Naive B cell (primary cell): ENCODE measurements around the gene LHFPL6. TPM values are rescaled to one million over a fixed set of nuclear protein-coding genes. Genes with fewer than 3 reads are reported as not detected.
"Not testable (repeated sequence)": the region's sequence is repeated elsewhere in the genome, so short reads cannot be mapped to it uniquely, and the experiment has no call there.

ENCODE experiments used
- ATAC-seq, 2 donors: fragments of 150-1000 bp; cut with Tn5 transposase; 2 replicates each; pipeline ENCODE4 v1.10.0; 2021; ENCODE audit warnings: low read depth in 2 of 2, mild to moderate bottlenecking in 2 of 2, moderate library complexity in 2 of 2
- DNase-seq: peaks from one replicate; pipeline ENCODE4 v3.0.0; 2022
- H3K27ac Mint-ChIP-seq, 6 donors: one replicate each; pipeline ENCODE4 v1.8.0; 2020 to 2022; ENCODE audit warnings: mild to moderate bottlenecking in 6 of 6, mixed read lengths in 6 of 6, moderate library complexity in 5 of 6, inconsistent platforms in 2 of 6
- H3K27me3 Mint-ChIP-seq, 3 donors: one replicate each; pipeline ENCODE4 v1.8.0; 2021 to 2022; ENCODE audit warnings: mixed read lengths in 3 of 3, mild to moderate bottlenecking in 1 of 3
- H3K36me3 Mint-ChIP-seq, 2 donors: one replicate each; pipeline ENCODE4 v1.8.0; 2020 to 2022; ENCODE audit warnings: mixed read lengths in 2 of 2, inconsistent platforms in 1 of 2, mild to moderate bottlenecking in 1 of 2
- H3K4me1 Mint-ChIP-seq, 3 donors: one replicate each; pipeline ENCODE4 v1.8.0; 2020 to 2022; ENCODE audit warnings: mixed read lengths in 3 of 3, inconsistent platforms in 1 of 3, mild to moderate bottlenecking in 1 of 3, moderate library complexity in 1 of 3
- H3K4me3 Mint-ChIP-seq, 8 donors: one replicate each; pipeline ENCODE4 v1.8.0; 2020 to 2022; ENCODE audit warnings: mild to moderate bottlenecking in 8 of 8, mixed read lengths in 8 of 8, moderate library complexity in 8 of 8, inconsistent platforms in 2 of 8
- H3K9me3 Mint-ChIP-seq, 7 donors: one replicate each; pipeline ENCODE4 v1.8.0; 2020 to 2022; ENCODE audit warnings: mixed read lengths in 7 of 7, mild to moderate bottlenecking in 5 of 7, inconsistent platforms in 2 of 7, moderate library complexity in 1 of 7
- polyA plus RNA-seq, 6 donors: library from polyadenylated mRNA; unstranded; fragments of 300-500 nt; fragmentation: Illumina TruSeq; gene quantifications; one replicate each; pipeline ENCODE4 v1.2.3, GENCODE V29; 2021; ENCODE audit warnings: low read depth in 6 of 6

The LHFPL6 gene
- polyA plus RNA-seq, 6 donors from 2014 or later: 0.12 to 0.25 (median 0.16) TPM; not detected in 2

- Mint-ChIP-seq H3K9me3 (peaks cover 0 to 2% (median 0%) of the 10 kb centered on the region in 7 donors), H3K27ac (no peak overlapping the region), H3K36me3 (no peaks in the 10 kb centered on the region), H3K27me3 (peaks cover 0 to 29% (median 10%) of the 10 kb centered on the region in 3 donors), H3K4me3 (no peak overlapping the region), H3K4me1 (no peaks in the 10 kb centered on the region)
- ATAC-seq (no peak), DNase-seq (no peak)
Observed at GRCh38 chr13:39364947-39365468, 238.0 kb downstream of the LHFPL6 start.

GRCh38 chr13:39363382-39363772 is 239.6 kb downstream of the LHFPL6 start:
- no peak for ATAC-seq
- H3K27me3 Mint-ChIP-seq: peaks cover 0 to 29% (median 10%) of the 10 kb centered on the region in 3 donors
- H3K4me1 Mint-ChIP-seq: no peaks in the 10 kb centered on the region

GRCh38 chr13:39362652-39363381 is 240.2 kb downstream of the LHFPL6 start:
- Mint-ChIP-seq H3K9me3 (peaks cover 0 to 10% (median 4%) of the 10 kb centered on the region in 7 donors), H3K4me3 (no peak overlapping the region), H3K27me3 (peaks cover 0 to 27% (median 10%) of the 10 kb centered on the region in 3 donors), H3K27ac (no peak overlapping the region), H3K36me3 (no peaks in the 10 kb centered on the region), H3K4me1 (no peaks in the 10 kb centered on the region)
- ATAC-seq: no peak
- DNase-seq: no peak

More at GRCh38 chr13:39363382-39363772, 239.6 kb downstream of the LHFPL6 start:
- no peak for DNase-seq
- Mint-ChIP-seq H3K9me3 (peaks cover 0 to 8% (median under 1%) of the 10 kb centered on the region in 7 donors), H3K4me3 (no peak overlapping the region), H3K27ac (no peak overlapping the region), H3K36me3 (no peaks in the 10 kb centered on the region)

- H3K36me3 Mint-ChIP-seq: no peaks in the 10 kb centered on the region
- no peak overlapping the region for H3K27ac Mint-ChIP-seq
Observed at GRCh38 chr13:39353988-39354387, 249.0 kb downstream of the LHFPL6 start.

GRCh38 chr13:39350461-39350881 is 252.5 kb downstream of the LHFPL6 start:
- no peak for DNase-seq
- no peaks in the 10 kb centered on the region for H3K9me3 Mint-ChIP-seq
- H3K36me3 Mint-ChIP-seq: no peaks in the 10 kb centered on the region

More at GRCh38 chr13:39353988-39354387, 249.0 kb downstream of the LHFPL6 start:
- ATAC-seq (no peak), DNase-seq (no peak)
- no peak overlapping the region for H3K4me3 Mint-ChIP-seq
- H3K27me3 Mint-ChIP-seq: peaks cover 0 to 7% (median 0%) of the 10 kb centered on the region in 3 donors
- H3K9me3 Mint-ChIP-seq: peaks cover 0 to 13% (median 6%) of the 10 kb centered on the region in 7 donors
- H3K4me1 Mint-ChIP-seq: no peaks in the 10 kb centered on the region

GRCh38 chr13:39349391-39349960 is 253.5 kb downstream of the LHFPL6 start:
- no peak for DNase-seq
- Mint-ChIP-seq H3K9me3 (no peaks in the 10 kb centered on the region), H3K4me3 (no peak overlapping the region), H3K36me3 (no peaks in the 10 kb centered on the region), H3K27me3 (no peaks in the 10 kb centered on the region), H3K4me1 (no peaks in the 10 kb centered on the region), H3K27ac (peak overlapping the region in 1 of 6 donors; percentile 15)
- no peak for ATAC-seq

More at GRCh38 chr13:39350461-39350881, 252.5 kb downstream of the LHFPL6 start:
- Mint-ChIP-seq H3K4me3 (no peak overlapping the region), H3K27me3 (peaks cover 0 to 7% (median 0%) of the 10 kb centered on the region in 3 donors), H3K4me1 (no peaks in the 10 kb centered on the region), H3K27ac (no peak overlapping the region)
- no peak for ATAC-seq

GRCh38 chr13:39347926-39348901 is 254.8 kb downstream of the LHFPL6 start:
- Mint-ChIP-seq H3K27me3 (peaks cover 0 to 6% (median 0%) of the 10 kb centered on the region in 3 donors), H3K9me3 (no peaks in the 10 kb centered on the region), H3K4me1 (no peaks in the 10 kb centered on the region), H3K4me3 (peak overlapping the region in 3 of 8 donors; percentile 4 to 35 (median 13)), H3K27ac (peak overlapping the region in 2 of 6 donors; percentile 15 to 49), H3K36me3 (no peaks in the 10 kb centered on the region)
- ATAC-seq (no peak), DNase-seq (no peak)

GRCh38 chr13:39345982-39346381 is 257.0 kb downstream of the LHFPL6 start:
- no peaks in the 10 kb centered on the region for H3K4me1 Mint-ChIP-seq
- H3K27ac Mint-ChIP-seq: no peak overlapping the region
- no peaks in the 10 kb centered on the region for H3K9me3 Mint-ChIP-seq
- no peaks in the 10 kb centered on the region for H3K36me3 Mint-ChIP-seq
- H3K4me3 Mint-ChIP-seq: no peak overlapping the region
- ATAC-seq (no peak), DNase-seq (no peak)
- peaks cover 0 to 6% (median 0%) of the 10 kb centered on the region in 3 donors for H3K27me3 Mint-ChIP-seq

GRCh38 chr13:39341251-39341650 is 261.7 kb downstream of the LHFPL6 start:
- Mint-ChIP-seq H3K27ac (no peak overlapping the region), H3K36me3 (no peaks in the 10 kb centered on the region), H3K9me3 (peaks cover 0 to 7% (median 0%) of the 10 kb centered on the region in 7 donors), H3K4me1 (no peaks in the 10 kb centered on the region), H3K27me3 (peaks cover 0 to 15% (median 0%) of the 10 kb centered on the region in 3 donors), H3K4me3 (no peak overlapping the region)
- ATAC-seq: no peak
- no peak for DNase-seq

- not testable (repeated sequence) for DNase-seq
Observed at GRCh38 chr13:39338114-39338513, 264.9 kb downstream of the LHFPL6 start.

GRCh38 chr13:39336937-39337336 is 266.1 kb downstream of the LHFPL6 start:
- peaks cover 0 to 8% (median 0%) of the 10 kb centered on the region in 3 donors for H3K27me3 Mint-ChIP-seq
- no peak for DNase-seq
- H3K9me3 Mint-ChIP-seq: peaks cover 6 to 21% (median 7%) of the 10 kb centered on the region in 7 donors
- H3K4me1 Mint-ChIP-seq: no peaks in the 10 kb centered on the region
- H3K36me3 Mint-ChIP-seq: peaks cover 0 to 5% of the 10 kb centered on the region in 2 donors
- no peak overlapping the region for H3K4me3 Mint-ChIP-seq
- ATAC-seq: no peak
- no peak overlapping the region for H3K27ac Mint-ChIP-seq

More at GRCh38 chr13:39338114-39338513, 264.9 kb downstream of the LHFPL6 start:
- not testable (repeated sequence) for H3K4me3 Mint-ChIP-seq, ATAC-seq, H3K27ac Mint-ChIP-seq, H3K4me1 Mint-ChIP-seq, H3K36me3 Mint-ChIP-seq, H3K27me3 Mint-ChIP-seq
- peaks cover 0 to 10% (median 5%) of the 10 kb centered on the region in 7 donors for H3K9me3 Mint-ChIP-seq

- DNase-seq (no peak), ATAC-seq (no peak)
- Mint-ChIP-seq H3K4me1 (no peaks in the 10 kb centered on the region), H3K9me3 (peaks cover 7 to 22% (median 10%) of the 10 kb centered on the region in 7 donors), H3K27ac (no peak overlapping the region), H3K27me3 (peaks cover 0 to 8% (median 0%) of the 10 kb centered on the region in 3 donors), H3K36me3 (peaks cover 0 to 5% of the 10 kb centered on the region in 2 donors), H3K4me3 (no peak overlapping the region)
Observed at GRCh38 chr13:39336207-39336606, 266.8 kb downstream of the LHFPL6 start.

GRCh38 chr13:39335721-39336120 is 267.3 kb downstream of the LHFPL6 start:
- Mint-ChIP-seq H3K4me3 (no peak overlapping the region), H3K9me3 (peaks cover 7 to 27% (median 10%) of the 10 kb centered on the region in 7 donors), H3K36me3 (peaks cover 0 to 5% of the 10 kb centered on the region in 2 donors), H3K27me3 (peaks cover 1 to 8% (median 2%) of the 10 kb centered on the region in 3 donors), H3K4me1 (no peaks in the 10 kb centered on the region), H3K27ac (no peak overlapping the region)
- DNase-seq: no peak
- no peak for ATAC-seq
